Testis (tissue), 3 donors: ENCODE measurements around the gene SH3BP1. TPM values are rescaled to one million over a fixed set of nuclear protein-coding genes. Genes with fewer than 3 reads are reported as not detected.

Experiments
- DNase-seq: peaks from one replicate; pipeline ENCODE4 v3.0.0-alpha.2; 2019
- H3K27ac ChIP-seq, 2 donors: fragments of 200-600 bp; sonication (generic); one replicate each; pipeline ENCODE4 v1.5.1; 2019
- H3K27me3 ChIP-seq: fragments of 200-600 bp; sonication (generic); one replicate; pipeline ENCODE4 v1.5.1; 2019
- H3K36me3 ChIP-seq: fragments of 200-600 bp; sonication (generic); one replicate; pipeline ENCODE4 v1.5.1; 2017; ENCODE audit warnings: low read depth; ENCODE audit errors: missing control alignments
- H3K4me1 ChIP-seq: fragments of 200-600 bp; sonication (generic); one replicate; pipeline ENCODE4 v1.5.1; 2019
- H3K4me3 ChIP-seq, 2 donors: fragments of 200-600 bp; sonication (generic); one replicate each; pipeline ENCODE4 v1.5.1; 2017 to 2019
- H3K9me3 ChIP-seq: fragments of 200-600 bp; sonication (generic); one replicate; pipeline ENCODE4 v1.5.1; 2017
- CTCF ChIP-seq, 3 experiments: fragments of 450-650 bp in 2 of 3; fragments of 200-600 bp in 1 of 3; sonication (generic) in 1 of 3; IDR thresholded peaks; one replicate each; pipeline ENCODE4 v1.5.1; 2016 to 2019; ENCODE audit warnings: antibody characterized with exemption in 3 of 3, mild to moderate bottlenecking in 2 of 3, moderate library complexity in 1 of 3
- POLR2A ChIP-seq: fragments of 450-650 bp; IDR thresholded peaks from one replicate; pipeline ENCODE4 v1.6.1; 2017; ENCODE audit warnings: antibody characterized with exemption, mild to moderate bottlenecking, moderate library complexity
- WGBS, 2 donors: methylation state at CpG; one replicate each; pipeline ENCODE4 v1.1.5; 2018; 5-methylcytosine and 5-hydroxymethylcytosine counted together
- intact Hi-C: fragments of 100-400 bp; cut with DNase I; formaldehyde crosslinking; loops from one replicate; pipeline ENCODE4 v1.15.1; 2023; ENCODE audit warnings: low total_unique reads
- polyA plus RNA-seq: library from polyadenylated mRNA; stranded (reverse); fragments of 350-450 nt; fragmentation: Illumina TruSeq; extraction: RNeasy Lipid Tissue Mini Kit (QIAGEN cat#74804); gene quantifications from one replicate; pipeline ENCODE4 v1.2.3, GENCODE V29; 2014; ENCODE audit warnings: low read depth, low replicate concordance; ENCODE audit not compliant: insufficient read depth
- total RNA-seq, 2 donors: library from RNA; depleted of rRNA; stranded (reverse); fragments of >200 nt; gene quantifications; one replicate each; pipeline ENCODE4 v1.2.3, GENCODE V29; 2016

The SH3BP1 gene
- total and polyA plus RNA-seq, 3 donors from 2014 or later, result 11.9 to 23.6 (median 15.7) TPM

- WGBS, 2 donors, result 56 to 78% methylated on average over 3 to 6 of the region's 6 CpGs
- no peaks in the 10 kb centered on the region for H3K9me3 ChIP-seq
- no peak overlapping the region for H3K4me3 ChIP-seq
- intact Hi-C loops, result no loop called here
- no peaks in the 10 kb centered on the region for H3K36me3 ChIP-seq
- DNase-seq, result no peak
- H3K27ac ChIP-seq, result no peak overlapping the region
- TF ChIP-seq POLR2A (no peak), CTCF (IDR thresholded peaks at IDR 0.05) (no peak)
- H3K4me1 ChIP-seq, result peaks cover 6% of the 10 kb centered on the region
- H3K27me3 ChIP-seq, result no peaks in the 10 kb centered on the region
Measured at GRCh38 chr22:37624017-37624365, 15.5 kb upstream of the SH3BP1 start.

GRCh38 chr22:37624876-37625275 is 14.6 kb upstream of the SH3BP1 start:
- 81 to 89% methylated on average over 5 to 7 of the region's 7 CpGs for WGBS, 2 donors
- H3K4me1 ChIP-seq, result peaks cover 6% of the 10 kb centered on the region
- intact Hi-C loops, result no loop called here
- H3K4me3 ChIP-seq, result no peak overlapping the region
- no peak overlapping the region for H3K27ac ChIP-seq
- TF ChIP-seq POLR2A (no peak), CTCF (IDR thresholded peaks at IDR 0.05) (no peak)
- H3K36me3 ChIP-seq, result no peaks in the 10 kb centered on the region
- no peaks in the 10 kb centered on the region for H3K9me3 ChIP-seq
- no peaks in the 10 kb centered on the region for H3K27me3 ChIP-seq
- DNase-seq, result no peak

GRCh38 chr22:37625737-37626136 is 13.7 kb upstream of the SH3BP1 start:
- TF ChIP-seq POLR2A, result no peak
- no peak for TF ChIP-seq CTCF (IDR thresholded peaks at IDR 0.05)
- Histone ChIP-seq H3K4me1 (peaks cover 6% of the 10 kb centered on the region), H3K27me3 (no peaks in the 10 kb centered on the region), H3K27ac (peak overlapping the region in 1 of 2 donors; percentile 66), H3K4me3 (no peak overlapping the region), H3K36me3 (no peaks in the 10 kb centered on the region), H3K9me3 (no peaks in the 10 kb centered on the region)
- DNase-seq, result no peak
- intact Hi-C loops, result no loop called here
- 89 to 90% methylated on average over 4 to 14 of the region's 14 CpGs for WGBS, 2 donors

GRCh38 chr22:37626144-37626543 is 13.3 kb upstream of the SH3BP1 start:
- H3K36me3 ChIP-seq, result no peaks in the 10 kb centered on the region
- WGBS, 2 donors, result 59% methylated on average over 11 of the region's 11 CpGs; no CpG with 5 or more reads in 1 of the 2 donors
- H3K9me3 ChIP-seq, result no peaks in the 10 kb centered on the region
- peak; percentile 79 for DNase-seq
- no peaks in the 10 kb centered on the region for H3K27me3 ChIP-seq
- H3K4me1 ChIP-seq, result peaks cover 6% of the 10 kb centered on the region
- peak overlapping the region in 1 of 2 donors; percentile 66 for H3K27ac ChIP-seq
- TF ChIP-seq CTCF (IDR thresholded peaks at IDR 0.05), result no peak
- TF ChIP-seq POLR2A, result no peak
- H3K4me3 ChIP-seq, result no peak overlapping the region
- intact Hi-C loops, result no loop called here

- Histone ChIP-seq H3K36me3 (no peaks in the 10 kb centered on the region), H3K4me3 (no peak overlapping the region), H3K27me3 (no peaks in the 10 kb centered on the region), H3K27ac (peak overlapping the region in 1 of 2 donors; percentile 66), H3K4me1 (peaks cover 6% of the 10 kb centered on the region), H3K9me3 (no peaks in the 10 kb centered on the region)
- intact Hi-C loops, result no loop called here
- no peak for DNase-seq
- 70 to 72% methylated on average over 13 of the region's 13 CpGs for WGBS, 2 donors
- TF ChIP-seq POLR2A (no peak), CTCF (IDR thresholded peaks at IDR 0.05) (no peak)
Measured at GRCh38 chr22:37626556-37627075, 12.9 kb upstream of the SH3BP1 start.
